Stimulated activated CD8-positive, alpha-beta memory T cell treated with anti-CD3 and anti-CD28 coated beads, Interleukin-15, amount 100 ng/mL, for 4 hours (primary cell): ENCODE results near the gene ITPR1.

ENCODE experiments used
- DNase-seq, 2 donors: peaks; one replicate each; pipeline ENCODE4 v3.0.0-alpha.2; 2020; ENCODE audit warnings: low read depth in 2 of 2

Gene ITPR1

DNA sequence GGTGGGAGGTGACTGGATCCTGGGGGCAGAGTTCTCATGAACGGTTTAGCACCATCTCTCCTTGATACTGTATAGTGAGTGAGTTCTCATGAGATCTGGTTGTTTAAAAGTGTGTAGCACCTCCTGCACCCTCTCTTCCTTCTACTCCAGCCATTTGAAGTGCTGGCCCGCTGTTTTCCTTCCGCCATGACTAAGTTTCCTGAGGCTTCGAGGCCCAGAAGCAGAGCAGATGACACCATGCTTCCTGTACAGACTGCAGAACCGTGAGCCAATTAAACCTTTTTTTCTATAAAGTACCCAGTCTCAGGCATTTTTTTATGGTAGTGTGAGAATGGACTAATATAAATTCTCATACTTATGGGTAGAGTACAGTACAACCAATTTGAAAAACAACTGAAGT lies 362.5 kb downstream of the ITPR1 start:
- no peak for DNase-seq

GRCh38 chr3:4856136-4856535 lies 363.0 kb downstream of the ITPR1 start:
- DNase-seq: no peak

GRCh38 chr3:4856564-4856963 lies 363.4 kb downstream of the ITPR1 start:
- no peak for DNase-seq

DNA sequence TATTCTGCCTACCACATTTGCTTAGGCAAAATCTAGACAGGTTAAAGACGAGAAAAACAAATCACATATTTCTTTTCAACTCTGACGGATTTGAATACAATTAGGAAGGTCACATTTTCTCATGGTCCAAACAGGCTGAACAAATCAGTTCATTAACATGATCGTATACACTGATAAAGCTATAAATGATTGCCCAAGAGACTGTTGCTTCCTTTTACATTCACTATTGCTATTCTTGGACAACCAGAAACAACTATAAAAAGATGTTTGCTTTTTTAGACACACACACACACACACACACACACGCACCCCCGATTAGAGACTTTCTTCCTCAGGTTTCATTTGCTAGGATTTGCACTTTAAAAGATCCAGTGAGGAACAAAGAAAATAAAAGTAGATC lies 363.8 kb downstream of the ITPR1 start:
- DNase-seq: no peak

DNA sequence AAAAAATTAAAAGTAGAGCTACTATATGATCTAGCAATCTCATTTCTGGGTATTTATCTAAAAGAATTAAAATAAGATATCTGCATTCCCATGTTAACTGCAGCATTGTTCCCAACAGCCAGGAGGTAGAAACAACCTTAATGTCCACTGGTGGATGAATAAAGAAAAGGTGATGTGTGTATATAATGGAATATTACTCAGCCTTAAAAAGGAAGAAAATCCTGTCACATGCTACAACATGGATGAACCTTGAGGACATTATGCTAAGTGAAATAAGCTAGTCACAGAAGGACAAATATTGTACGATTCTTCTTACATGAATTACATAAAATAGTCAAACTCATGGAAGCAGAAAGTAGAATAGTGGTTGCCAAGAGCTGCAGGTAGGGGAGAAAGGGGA lies 366.6 kb downstream of the ITPR1 start:
- no peak for DNase-seq

DNA sequence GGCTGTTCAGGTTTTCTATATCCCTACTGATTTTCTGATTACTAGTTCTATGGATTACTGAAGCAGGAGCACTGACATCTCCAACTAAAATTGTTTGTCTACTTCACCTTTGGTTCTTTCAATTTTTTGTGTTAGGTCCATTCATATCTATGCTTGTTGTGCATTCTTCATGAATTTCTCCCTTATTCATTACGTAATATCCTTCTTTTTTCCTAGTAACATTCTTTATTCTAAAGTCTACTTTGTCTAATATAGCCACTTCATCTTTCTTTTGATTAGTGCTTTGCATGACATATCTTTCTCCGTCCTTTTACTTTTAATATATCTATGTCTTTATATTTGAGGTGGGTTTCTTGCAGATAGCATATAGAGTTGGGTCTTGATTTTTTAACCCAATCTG lies 369.8 kb downstream of the ITPR1 start:
- no peak for DNase-seq

GRCh38 chr3:4864503-4864902 lies 371.4 kb downstream of the ITPR1 start:
- DNase-seq: no peak

GRCh38 chr3:4865714-4866113 lies 372.6 kb downstream of the ITPR1 start:
- no peak for DNase-seq

DNA sequence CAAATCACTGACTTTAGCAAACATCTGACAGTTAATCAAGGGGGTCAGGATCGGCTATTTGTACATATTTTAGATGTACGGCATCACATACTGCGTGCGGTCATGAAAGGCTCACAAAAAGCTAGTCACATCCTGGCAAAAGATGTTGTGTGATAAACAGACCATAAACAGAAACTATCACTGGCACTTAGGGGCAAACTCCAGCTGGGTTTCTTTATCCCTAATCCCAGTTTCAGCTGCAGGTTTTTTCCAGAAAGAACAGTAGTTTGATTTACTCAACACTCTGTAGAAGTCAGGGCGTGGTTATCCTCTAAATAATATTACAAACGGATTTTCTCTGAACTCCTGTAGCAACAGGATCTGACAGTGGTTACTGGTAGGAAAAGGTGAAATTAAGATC lies 373.7 kb downstream of the ITPR1 start:
- DNase-seq: no peak

GRCh38 chr3:4877173-4877787 lies 384.1 kb downstream of the ITPR1 start:
- DNase-seq: no peak

GRCh38 chr3:4880850-4881249 lies 387.7 kb downstream of the ITPR1 start:
- no peak for DNase-seq

DNA sequence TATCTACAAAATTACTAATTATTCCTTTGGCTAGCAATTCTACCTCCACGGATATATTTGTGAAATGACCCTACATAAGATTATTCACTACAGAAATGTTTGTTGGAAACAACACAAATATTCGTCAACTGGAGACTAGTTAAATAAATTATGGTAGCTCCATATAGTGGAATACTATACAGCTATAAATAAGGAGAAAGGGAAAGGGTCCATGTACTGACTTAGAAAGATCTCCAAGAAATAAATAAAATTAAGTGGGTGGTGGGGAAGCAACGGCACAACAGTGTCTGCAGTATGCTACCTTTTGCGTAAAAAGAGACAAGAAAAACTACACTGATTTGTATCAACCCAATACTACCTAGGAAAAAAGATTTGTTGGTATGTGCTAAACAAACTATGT lies 389.4 kb downstream of the ITPR1 start:
- no peak for DNase-seq

- DNase-seq: no peak
These were observed 389.9 kb downstream of the ITPR1 start for GRCh38 chr3:4883011-4883410.

DNA sequence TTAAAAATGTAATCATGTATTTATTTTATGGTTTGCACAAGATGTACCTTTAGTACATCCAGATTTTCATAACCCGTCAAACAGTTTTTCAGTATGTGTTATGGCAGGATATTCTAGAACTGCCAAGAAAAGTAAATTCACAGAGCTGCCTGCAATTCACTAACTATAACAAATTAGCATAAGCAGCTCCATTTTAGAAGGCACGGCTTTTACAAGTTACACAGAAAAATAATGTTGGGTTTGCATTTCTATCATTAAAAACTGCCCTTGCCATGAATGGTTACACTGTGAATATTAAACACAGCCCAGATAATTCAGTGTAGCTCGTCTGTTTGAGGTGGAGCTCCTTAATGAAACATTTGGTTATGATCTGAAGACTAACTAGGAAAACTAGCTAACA lies 391.7 kb downstream of the ITPR1 start:
- no peak for DNase-seq

DNA sequence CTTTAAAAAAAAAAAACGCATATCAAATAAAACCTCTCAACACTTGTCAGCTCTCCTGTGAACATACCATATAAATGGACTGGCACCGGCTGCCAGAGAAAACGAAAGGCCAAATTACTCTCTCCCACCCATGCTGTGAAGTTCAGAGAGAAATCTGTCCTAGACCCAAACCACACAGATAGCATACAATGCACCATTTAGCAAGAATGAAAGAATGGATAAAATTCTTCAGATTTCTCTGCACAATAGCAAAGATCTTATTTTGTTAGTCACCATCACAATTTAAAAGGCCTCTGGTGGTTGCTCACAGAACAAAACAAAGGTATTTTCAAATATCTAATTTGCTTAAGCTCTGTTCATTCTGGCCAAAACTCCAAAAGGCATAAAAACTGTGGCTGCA lies 392.2 kb downstream of the ITPR1 start:
- no peak for DNase-seq

DNA sequence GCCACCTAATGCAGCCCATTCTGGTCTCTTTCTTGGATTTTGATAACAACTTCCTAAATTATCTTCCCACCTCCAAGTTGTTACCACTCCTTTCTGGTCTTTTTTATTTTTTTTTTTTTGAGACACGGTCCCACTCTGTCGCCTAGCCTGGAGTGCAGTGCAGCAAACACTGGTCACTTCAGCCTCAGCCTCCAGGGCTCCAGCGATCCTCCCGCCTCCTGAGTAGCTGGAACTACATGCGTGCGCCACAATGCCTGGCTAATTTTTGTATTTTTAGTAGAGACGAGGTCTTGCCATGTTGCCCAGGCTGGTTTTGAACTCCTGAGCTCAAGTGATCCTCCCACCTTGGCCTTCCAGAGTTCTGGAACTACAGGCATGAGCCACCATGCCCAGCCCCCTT lies 393.3 kb downstream of the ITPR1 start:
- DNase-seq: no peak

- no peak for DNase-seq
These were observed 394.0 kb downstream of the ITPR1 start for GRCh38 chr3:4887177-4887576.

- no peak for DNase-seq
These were observed 396.0 kb downstream of the ITPR1 start for GRCh38 chr3:4888913-4889846.

DNA sequence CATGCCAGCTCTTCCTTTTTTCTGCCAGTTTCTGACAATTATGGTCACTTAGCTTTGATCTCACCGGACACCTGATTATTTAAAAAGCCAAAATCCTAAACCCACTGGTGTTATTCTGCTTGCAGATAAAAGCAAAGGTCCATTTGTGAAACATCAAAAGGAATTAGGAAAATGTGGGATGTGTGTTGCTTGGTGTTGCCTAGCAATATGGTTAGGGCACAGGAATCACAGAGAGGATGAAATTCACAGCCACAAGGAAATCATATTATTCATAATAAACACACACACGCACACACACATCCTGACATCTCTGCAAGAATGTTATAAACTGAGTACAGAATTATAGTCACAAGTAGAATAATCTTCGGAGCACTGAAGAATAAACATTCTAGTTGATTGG lies 396.7 kb downstream of the ITPR1 start:
- no peak for DNase-seq

DNA sequence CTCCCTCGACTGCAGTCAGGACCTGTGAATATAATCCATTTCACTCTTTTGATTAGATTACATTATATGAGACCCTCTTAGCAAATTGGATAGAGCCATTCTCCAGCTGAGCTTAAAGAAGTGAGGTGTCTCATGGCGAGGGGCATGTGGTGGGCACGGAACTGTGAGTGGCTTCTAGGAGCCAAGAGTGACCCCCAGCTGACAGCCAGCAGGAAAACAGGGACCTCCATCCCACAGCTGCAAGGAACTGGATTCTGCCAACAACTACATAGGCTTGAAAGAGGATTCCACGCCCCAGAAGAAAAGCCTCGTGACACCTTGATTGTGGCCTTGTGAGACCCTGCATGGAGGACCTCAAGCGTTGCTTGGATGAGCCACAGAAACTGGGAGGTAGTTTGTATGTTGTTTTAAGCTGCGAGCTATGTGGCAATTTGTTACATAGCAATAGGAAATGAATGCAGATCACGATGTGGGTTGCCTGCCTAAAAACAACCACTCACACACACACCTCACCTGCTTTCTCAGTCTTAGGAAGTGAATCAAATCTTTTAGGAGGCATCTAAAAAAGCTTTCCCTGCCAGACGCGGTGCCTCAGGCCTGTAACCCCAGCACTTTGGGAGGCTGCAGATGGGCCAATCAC lies 401.9 kb downstream of the ITPR1 start:
- DNase-seq: no peak

DNA sequence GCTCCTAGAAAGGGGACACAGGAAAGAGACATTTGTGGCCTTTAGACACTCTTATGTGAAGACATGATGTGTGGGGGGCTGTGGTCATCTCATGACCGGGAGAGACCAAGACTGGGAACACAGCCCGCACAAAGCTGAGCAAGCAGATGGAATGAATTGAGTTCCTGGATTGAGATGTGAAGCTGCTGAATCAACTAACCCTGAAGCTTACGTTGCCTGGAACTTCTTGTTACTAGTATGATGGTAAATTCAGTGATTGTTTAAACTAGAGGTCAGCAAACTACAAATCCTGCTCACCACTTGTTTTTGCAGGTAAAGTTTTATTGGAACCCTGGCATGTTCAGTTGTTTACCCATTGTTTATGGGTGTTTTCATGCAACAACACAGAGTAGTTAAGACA lies 402.7 kb downstream of the ITPR1 start:
- DNase-seq: no peak
